Vagina (tissue), 2 donors: ENCODE data around the gene RPS6KL1.

Experiments
- CTCF ChIP-seq, 3 experiments: fragments of 450-650 bp in 2 of 3; fragments of 200-600 bp in 1 of 3; sonication (generic) in 1 of 3; IDR thresholded peaks; one replicate each; pipeline ENCODE4 v1.5.1; 2017 to 2019; ENCODE audit warnings: antibody characterized with exemption in 3 of 3, mild to moderate bottlenecking in 2 of 3, moderate library complexity in 2 of 3
- POLR2A ChIP-seq, 2 donors: fragments of 450-650 bp; IDR thresholded peaks; one replicate each; pipeline ENCODE4 v1.6.1; 2017; ENCODE audit warnings: antibody characterized with exemption in 2 of 2, mild to moderate bottlenecking in 2 of 2, moderate library complexity in 2 of 2
- POLR2AphosphoS5 ChIP-seq, 2 donors: sonication (generic); formaldehyde crosslinking; IDR thresholded peaks; one replicate each; pipeline ENCODE4 v1.9.0; 2017; ENCODE audit warnings: antibody characterized with exemption in 2 of 2, mild to moderate bottlenecking in 2 of 2, low read depth in 1 of 2; ENCODE audit not compliant: insufficient read depth in 1 of 2

DNA sequence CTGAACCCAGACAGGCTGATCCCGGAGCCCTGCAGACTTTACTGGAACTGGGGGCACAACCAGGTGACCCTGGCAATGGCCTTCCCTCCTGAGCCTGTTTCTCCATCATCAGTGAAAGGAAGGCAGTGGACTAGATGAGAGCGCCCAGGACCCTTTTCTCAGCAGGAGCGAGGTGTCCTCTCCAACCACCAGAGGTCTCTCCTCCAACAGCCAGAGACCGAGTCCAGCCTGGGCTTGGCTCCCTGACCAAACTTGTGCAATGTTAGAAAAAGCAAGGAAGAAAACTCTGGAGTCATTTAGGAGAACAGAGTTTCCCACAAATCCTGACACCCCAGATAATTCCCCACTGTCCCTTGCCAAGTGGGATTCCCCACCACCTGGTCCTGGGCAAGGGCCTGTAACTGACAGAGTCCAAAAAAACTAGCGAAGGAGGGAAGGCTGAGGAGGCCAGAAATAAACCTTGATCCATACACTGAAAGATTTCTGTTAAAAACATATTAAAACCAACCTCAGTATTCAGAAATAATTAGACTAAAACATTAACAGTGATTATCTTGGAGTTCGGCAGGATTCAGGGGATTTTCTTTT, 9.0 kb downstream of the RPS6KL1 start:
- peak; percentile 53 to 68 (median 58) for TF ChIP-seq CTCF (IDR thresholded peaks at IDR 0.05)
- no peak for TF ChIP-seq POLR2A (IDR thresholded peaks at IDR 0.05)
- peak in 1 of 2 donors; percentile 34 for TF ChIP-seq POLR2AphosphoS5 (IDR thresholded peaks at IDR 0.05; ENCODE audit: insufficient read depth in 1 of 2, low read depth in 1 of 2)
